Caco-2 (cell line): ENCODE data around the gene VOPP1. TPM values are rescaled to one million over a fixed set of nuclear protein-coding genes. Genes with fewer than 3 reads are reported as not detected.

ENCODE experiments used
- BruUV-seq: library from RNA; stranded (reverse); fragments of 400-500 nt; replicated peaks from 2 replicates; lab custom pipeline; 2021; lab: Mats Ljungman, UMichigan
- CTCF ChIA-PET: fragments of 300-600 bp; sonication (Branson Sonifier 250); formaldehyde crosslinking; loops from one replicate; lab custom pipeline; 2022; ENCODE audit warnings: antibody characterized with exemption; lab: Charles Lee
- POLR2A ChIA-PET: fragments of 300-600 bp; sonication (Branson Sonifier 250); formaldehyde crosslinking; loops from one replicate; lab custom pipeline; 2022; ENCODE audit warnings: antibody characterized with exemption; lab: Charles Lee
- DNase-seq, 2 experiments: peaks; one replicate each; pipeline versions ENCODE4 v3.0.0 to v3.0.0-alpha.2; 2020 to 2022
- H3K27me3 ChIP-seq: replicated peaks from 2 replicates; pipeline ENCODE4 v1.6.0; 2011; ENCODE audit warnings: low read length; ENCODE audit not compliant: control insufficient read depth, insufficient read depth
- H3K36me3 ChIP-seq: 2 replicates; pipeline ENCODE4 v1.5.1; 2011; ENCODE audit warnings: low read length; ENCODE audit not compliant: control insufficient read depth, insufficient read depth
- H3K4me1 ChIP-seq: fragments of 250-450 bp; sonication (Bioruptor Pico); 2 replicates; pipeline ENCODE4 v1.5.1; 2020; ENCODE audit warnings: mild to moderate bottlenecking
- H3K4me3 ChIP-seq: 2 replicates; pipeline ENCODE4 v1.5.1; 2011; ENCODE audit warnings: low read depth, mild to moderate bottlenecking, control low read depth, low read length
- H3K9me3 ChIP-seq: fragments of 250-450 bp; sonication (Bioruptor Pico); 2 replicates; pipeline ENCODE4 v1.5.1; 2020; ENCODE audit warnings: mild to moderate bottlenecking, moderate library complexity
- H3K27ac Mint-ChIP-seq: one replicate; pipeline ENCODE4 v1.8.0; 2022; ENCODE audit warnings: mixed read lengths; ENCODE audit not compliant: unreplicated experiment
- H3K27me3 Mint-ChIP-seq: one replicate; pipeline ENCODE4 v1.8.0; 2022; ENCODE audit warnings: mixed read lengths; ENCODE audit not compliant: insufficient read depth, unreplicated experiment
- H3K36me3 Mint-ChIP-seq: one replicate; pipeline ENCODE4 v1.8.0; 2022; ENCODE audit warnings: mild to moderate bottlenecking, mixed read lengths; ENCODE audit not compliant: insufficient read depth, unreplicated experiment
- H3K4me1 Mint-ChIP-seq: one replicate; pipeline ENCODE4 v1.8.0; 2022; ENCODE audit warnings: low read depth, mixed read lengths; ENCODE audit not compliant: unreplicated experiment
- H3K4me3 Mint-ChIP-seq: one replicate; pipeline ENCODE4 v1.8.0; 2022; ENCODE audit warnings: mild to moderate bottlenecking, moderate library complexity, mixed read lengths; ENCODE audit not compliant: unreplicated experiment
- H3K9me3 Mint-ChIP-seq: one replicate; pipeline ENCODE4 v1.8.0; 2022; ENCODE audit warnings: mixed read lengths; ENCODE audit not compliant: unreplicated experiment
- CTCF ChIP-seq, 2 experiments: fragments of 200-600 bp in 1 of 2; IDR thresholded peaks; 1 replicate in 1 of 2; 2 replicates in 1 of 2; pipeline versions ENCODE4 v1.5.1 to v1.8.0; 2011 to 2022; ENCODE audit warnings: antibody characterized with exemption in 1 of 2, control low read depth in 1 of 2, inconsistent platforms in 1 of 2, low read depth in 1 of 2, low read length in 1 of 2, mild to moderate bottlenecking in 1 of 2, moderate library complexity in 1 of 2; ENCODE audit not compliant: insufficient read depth in 1 of 2, severe bottlenecking in 1 of 2, unreplicated experiment in 1 of 2
- intact Hi-C: fragments of 100-400 bp; cut with micrococcal nuclease; formaldehyde crosslinking; loops from one replicate; pipeline ENCODE4 v1.10.0; 2022; ENCODE audit not compliant: unreplicated experiment
- total RNA-seq: library from RNA; stranded (reverse); gene quantifications from 2 replicates; pipeline ENCODE4 v1.2.3, GENCODE V29; 2022

VOPP1 gene
- total RNA-seq, 1 experiment from 2014 or later = 46.8 TPM

- no peaks in the 10 kb centered on the region; the same call in 1 of the 2 replicates for H3K36me3 ChIP-seq
- Mint-ChIP-seq H3K36me3 (no peaks in the 10 kb centered on the region), H3K9me3 (no peaks in the 10 kb centered on the region), H3K4me3 (no peak overlapping the region), H3K4me1 (no peaks in the 10 kb centered on the region), H3K27ac (no peak overlapping the region), H3K27me3 (no peaks in the 10 kb centered on the region)
- no peaks in the 10 kb centered on the region for H3K27me3 ChIP-seq
- no peak for TF ChIP-seq CTCF (IDR thresholded peaks at IDR 0.05; ENCODE audit: insufficient read depth in 1 of 2, low read depth in 1 of 2, low read length in 1 of 2, severe bottlenecking in 1 of 2, unreplicated experiment in 1 of 2)
- ChIA-PET CTCF (no interaction called here), POLR2A (no interaction called here)
- no peak for DNase-seq
- BruUV-seq = no TSS peak
- H3K4me1 ChIP-seq = no peaks in the 10 kb centered on the region
- intact Hi-C loops = loop anchor here (10.0 kb wide), 1 partner anchor 82 kb away; no protein-coding TSS in a partner anchor
- H3K4me3 ChIP-seq = no peak overlapping the region
- H3K9me3 ChIP-seq = no peaks in the 10 kb centered on the region
These were observed 55.9 kb downstream of the VOPP1 start for GRCh38 chr7:55516409-55516808.

GRCh38 chr7:55515569-55516279 lies 56.6 kb downstream of the VOPP1 start:
- H3K36me3 ChIP-seq = no peaks in the 10 kb centered on the region; the same call in 1 of the 2 replicates
- no peak for TF ChIP-seq CTCF (IDR thresholded peaks at IDR 0.05; ENCODE audit: insufficient read depth in 1 of 2, low read depth in 1 of 2, low read length in 1 of 2, severe bottlenecking in 1 of 2, unreplicated experiment in 1 of 2)
- no peaks in the 10 kb centered on the region for H3K9me3 ChIP-seq
- POLR2A ChIA-PET = no interaction called here
- H3K4me1 ChIP-seq = no peaks in the 10 kb centered on the region
- Mint-ChIP-seq H3K36me3 (no peaks in the 10 kb centered on the region), H3K9me3 (no peaks in the 10 kb centered on the region), H3K27ac (no peak overlapping the region), H3K4me3 (no peak overlapping the region), H3K27me3 (no peaks in the 10 kb centered on the region), H3K4me1 (no peaks in the 10 kb centered on the region)
- CTCF ChIA-PET = no interaction called here
- intact Hi-C loops = loop anchor here (10.0 kb wide), 1 partner anchor 81 kb away; no protein-coding TSS in a partner anchor
- DNase-seq = no peak
- H3K4me3 ChIP-seq = no peak overlapping the region
- BruUV-seq = no TSS peak
- no peaks in the 10 kb centered on the region for H3K27me3 ChIP-seq

- no peaks in the 10 kb centered on the region for H3K27me3 Mint-ChIP-seq
- no peak for DNase-seq
- H3K27me3 ChIP-seq = no peaks in the 10 kb centered on the region
- H3K36me3 ChIP-seq = no peaks in the 10 kb centered on the region; the same call in 1 of the 2 replicates
- H3K4me1 ChIP-seq = no peaks in the 10 kb centered on the region
- no peaks in the 10 kb centered on the region for H3K9me3 ChIP-seq
- H3K4me3 Mint-ChIP-seq = no peak overlapping the region
- no peaks in the 10 kb centered on the region for H3K36me3 Mint-ChIP-seq
- H3K9me3 Mint-ChIP-seq = no peaks in the 10 kb centered on the region
- ChIA-PET CTCF (no interaction called here), POLR2A (interaction anchor here (0.6 kb wide), 1 partner anchor 185 kb away, joined by 3 read pairs; no protein-coding TSS in a partner anchor)
- H3K27ac Mint-ChIP-seq = no peak overlapping the region
- intact Hi-C loops = loop anchor here (10.0 kb wide), 1 partner anchor 80 kb away; no protein-coding TSS in a partner anchor
- no peak overlapping the region for H3K4me3 ChIP-seq
- no peaks in the 10 kb centered on the region for H3K4me1 Mint-ChIP-seq
- TF ChIP-seq CTCF (IDR thresholded peaks at IDR 0.05; ENCODE audit: insufficient read depth in 1 of 2, low read depth in 1 of 2, low read length in 1 of 2, severe bottlenecking in 1 of 2, unreplicated experiment in 1 of 2) = no peak
- no TSS peak for BruUV-seq
These were observed 57.6 kb downstream of the VOPP1 start for GRCh38 chr7:55514546-55515265.
